Left ventricle myocardium superior (tissue), 1 donor: ENCODE measurements around the gene CACNG1. TPM values are rescaled to one million over a fixed set of nuclear protein-coding genes. Genes with fewer than 3 reads are reported as not detected.
"Not testable (repeated sequence)": the region's sequence is repeated elsewhere in the genome, so short reads cannot be mapped to it uniquely, and the experiment has no call there.

ENCODE experiments used
- ATAC-seq: fragments of 200-7000 bp; cut with Tn5 transposase; one replicate; pipeline ENCODE4 v1.9.1; 2020; ENCODE audit warnings: mild to moderate bottlenecking, moderate library complexity
- DNase-seq: peaks from one replicate; pipeline ENCODE4 v3.0.0-alpha.2; 2020
- intact Hi-C: fragments of 100-400 bp; cut with micrococcal nuclease; formaldehyde crosslinking; loops from one replicate; pipeline ENCODE4 v1.11.0; 2022
- total RNA-seq: library from RNA; stranded (reverse); fragmentation: NEBNext Ultra II Directional; extraction: Animal tissue kit (Norgen Biotek cat#: 25700); gene quantifications from one replicate; pipeline ENCODE4 v1.2.1, GENCODE V29; 2021
- donor health status: DM: no; HTN: yes; CAD: no; lungs with severe emphysema.

CACNG1 gene
- total RNA-seq, 1 donor from 2014 or later = not detected

DNA sequence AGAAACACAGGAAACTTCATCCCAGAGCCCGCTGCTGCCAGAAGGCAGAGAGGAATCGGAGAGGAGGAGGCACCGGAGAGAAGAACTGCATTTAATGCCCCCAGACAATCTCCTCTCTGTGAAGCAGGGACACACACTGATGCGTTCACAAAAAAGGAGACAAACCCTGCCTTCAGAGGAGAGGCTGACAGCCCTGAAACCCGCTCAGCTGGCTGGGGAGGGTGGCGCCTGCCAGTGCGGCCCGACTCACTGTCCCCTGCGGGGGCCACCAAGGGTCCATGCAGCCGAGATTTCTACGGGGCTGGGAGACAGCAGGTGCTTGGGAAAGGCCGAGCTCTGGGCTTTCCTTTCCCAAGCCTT is 21.9 kb upstream of the CACNG1 start:
- ATAC-seq (no peak), DNase-seq (no peak)
- intact Hi-C loops = no loop called here

DNA sequence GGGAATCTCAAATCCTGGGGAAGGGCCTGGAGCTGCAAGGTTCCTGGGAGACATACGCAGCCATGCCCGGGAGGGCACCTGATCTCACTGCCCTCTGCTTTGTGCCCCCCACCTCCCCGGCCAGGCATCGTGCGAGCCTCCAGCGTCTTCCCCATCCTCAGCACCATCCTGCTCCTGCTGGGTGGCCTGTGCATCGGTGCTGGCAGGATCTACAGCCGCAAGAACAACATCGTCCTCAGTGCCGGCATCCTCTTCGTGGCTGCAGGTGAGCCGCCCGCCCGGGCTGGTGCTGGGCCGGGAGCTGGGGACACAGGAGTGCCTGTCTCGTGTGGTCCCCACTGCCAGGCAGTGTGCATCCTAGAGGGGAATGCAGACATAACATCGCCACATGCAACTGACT is 19.6 kb upstream of the CACNG1 start:
- no peak for ATAC-seq

DNA sequence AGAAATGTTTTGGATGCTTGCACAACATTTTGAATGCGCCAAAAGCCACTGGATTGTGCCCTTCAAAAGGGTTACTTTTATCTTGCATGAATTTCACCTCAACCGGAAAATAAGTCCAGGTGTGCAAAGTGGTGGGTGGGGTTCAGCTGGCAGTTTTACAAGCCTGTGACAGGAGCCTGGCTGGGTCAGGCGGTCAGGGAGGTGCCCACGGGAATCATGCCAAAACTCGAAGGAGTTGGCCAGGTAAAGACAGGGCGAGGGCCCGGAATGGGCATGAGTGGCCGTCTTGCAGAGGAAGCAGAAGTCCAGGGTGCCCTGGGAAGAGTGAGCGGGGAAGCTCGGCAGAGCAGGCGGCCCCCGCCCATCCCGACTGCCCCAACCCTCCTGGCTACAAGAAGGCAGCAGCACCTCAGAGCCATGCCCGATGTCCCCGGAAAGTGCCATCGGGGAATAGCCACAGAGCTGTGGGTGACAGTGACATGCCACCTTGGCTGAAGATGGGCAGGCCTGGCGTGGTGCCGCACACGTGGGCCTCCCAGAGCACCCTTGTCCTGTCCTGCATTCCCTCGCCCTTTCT is 19.1 kb upstream of the CACNG1 start:
- ATAC-seq = no peak
- intact Hi-C loops = no loop called here
- no peak for DNase-seq

More for the DNA sequence above, 19.6 kb upstream of the CACNG1 start:
- intact Hi-C loops = no loop called here
- no peak for DNase-seq

DNA sequence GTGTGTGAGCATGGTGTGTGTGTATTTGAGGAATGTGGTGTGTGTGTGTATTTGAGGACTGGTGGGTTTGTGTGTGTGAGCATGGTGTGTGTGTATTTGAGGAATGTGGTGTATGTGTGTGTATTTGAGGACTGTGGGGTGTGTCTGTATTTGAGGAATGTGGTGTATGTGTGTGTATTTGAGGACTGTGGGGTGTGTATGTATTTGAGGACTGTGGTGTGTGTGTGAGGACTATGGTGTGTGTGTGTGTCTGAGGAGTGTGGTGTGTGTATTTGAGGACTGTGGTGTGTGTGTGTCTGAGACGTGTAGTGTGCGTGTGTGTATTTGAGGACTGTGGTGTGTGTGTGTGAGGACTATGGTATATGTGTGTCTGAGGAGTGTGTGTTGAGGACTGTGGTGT is 18.0 kb upstream of the CACNG1 start:
- DNase-seq (no peak), ATAC-seq (no peak)
- intact Hi-C loops = no loop called here

DNA sequence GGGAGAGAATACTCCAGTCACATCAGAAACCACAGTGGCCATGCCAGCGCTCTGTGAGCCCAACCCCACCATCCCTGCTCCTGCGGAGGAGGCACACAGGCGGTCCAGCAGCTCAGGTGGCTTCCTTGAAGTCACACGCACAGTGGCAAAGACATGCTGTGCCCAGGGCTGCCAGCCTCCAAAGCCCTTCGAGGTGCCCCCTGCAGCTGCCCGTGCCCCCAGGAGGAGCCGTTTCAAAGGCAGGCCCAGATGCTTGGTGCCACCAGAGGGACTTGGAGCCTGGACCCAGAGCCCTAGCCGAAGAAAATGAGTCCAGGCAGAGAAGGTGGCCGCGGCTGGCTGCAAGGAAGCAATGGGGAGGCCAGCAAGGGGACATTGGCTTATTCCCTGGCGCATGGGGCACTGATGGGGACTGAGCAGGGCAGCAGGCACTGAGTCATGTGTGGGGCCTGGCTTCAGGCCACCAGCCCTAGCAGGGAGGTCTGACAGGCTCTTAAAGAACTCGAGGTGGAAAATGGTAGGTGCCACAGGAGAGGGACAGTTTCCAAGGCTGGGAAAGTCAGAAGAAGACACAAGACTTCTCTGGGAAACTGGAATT is 17.2 kb upstream of the CACNG1 start:
- intact Hi-C loops = no loop called here
- ATAC-seq (peak; percentile 94), DNase-seq (peak; percentile 64)

DNA sequence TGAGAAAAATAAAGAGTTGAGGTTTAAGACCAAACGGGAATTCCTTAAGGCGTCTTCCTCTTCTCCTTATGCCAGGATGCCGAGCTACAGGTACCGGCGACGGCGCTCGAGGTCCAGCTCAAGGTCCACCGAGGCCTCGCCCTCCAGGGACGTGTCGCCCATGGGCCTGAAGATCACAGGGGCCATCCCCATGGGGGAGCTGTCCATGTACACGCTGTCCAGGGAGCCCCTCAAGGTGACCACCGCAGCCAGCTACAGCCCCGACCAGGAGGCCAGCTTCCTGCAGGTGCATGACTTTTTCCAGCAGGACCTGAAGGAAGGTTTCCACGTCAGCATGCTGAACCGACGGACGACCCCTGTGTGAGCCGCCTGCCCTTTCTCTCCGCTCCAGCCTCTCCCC is 13.7 kb upstream of the CACNG1 start:
- ATAC-seq = no peak
- no peak for DNase-seq
- intact Hi-C loops = no loop called here

DNA sequence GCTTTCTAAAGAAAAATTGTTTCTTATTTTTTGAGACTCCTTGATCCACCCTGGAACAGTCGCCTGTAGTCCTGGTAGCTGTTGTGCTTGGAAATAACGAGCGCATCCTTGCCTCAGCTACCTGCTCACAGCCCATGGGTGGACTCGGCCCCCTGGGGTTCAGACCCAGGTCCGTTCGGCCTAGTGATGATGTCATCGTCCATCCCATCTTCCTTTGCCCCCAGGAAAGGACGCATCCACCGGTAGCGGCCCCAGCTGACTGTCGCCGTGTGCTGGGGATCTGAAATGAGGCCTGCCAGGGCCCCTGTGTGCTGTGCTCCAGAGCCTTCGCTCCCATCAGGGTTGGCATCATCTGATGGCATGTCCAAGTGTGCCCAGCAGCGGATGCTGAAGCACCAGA is 12.0 kb upstream of the CACNG1 start:
- DNase-seq (no peak), ATAC-seq (no peak)
- intact Hi-C loops = no loop called here

DNA sequence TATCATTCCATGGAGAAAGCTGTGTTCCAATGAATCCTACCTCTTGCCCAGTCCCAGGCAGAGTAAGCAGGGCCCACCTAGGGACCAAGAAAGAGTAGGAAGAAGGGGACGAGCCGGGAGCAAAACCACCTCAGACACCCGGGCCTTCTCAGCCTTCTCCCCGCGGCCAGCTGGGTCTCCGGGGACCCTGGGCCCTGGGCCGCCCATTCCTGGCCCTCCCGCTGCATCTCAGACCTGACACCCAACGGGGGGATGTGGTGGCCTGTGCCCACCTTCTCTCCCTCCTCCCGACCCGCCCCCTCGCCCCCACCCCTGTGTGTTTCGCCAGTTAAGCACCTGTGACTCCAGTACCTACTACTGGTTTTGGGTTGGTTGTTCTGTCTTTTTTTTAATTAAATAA is 11.4 kb upstream of the CACNG1 start:
- intact Hi-C loops = no loop called here
- ATAC-seq (no peak), DNase-seq (no peak)

DNA sequence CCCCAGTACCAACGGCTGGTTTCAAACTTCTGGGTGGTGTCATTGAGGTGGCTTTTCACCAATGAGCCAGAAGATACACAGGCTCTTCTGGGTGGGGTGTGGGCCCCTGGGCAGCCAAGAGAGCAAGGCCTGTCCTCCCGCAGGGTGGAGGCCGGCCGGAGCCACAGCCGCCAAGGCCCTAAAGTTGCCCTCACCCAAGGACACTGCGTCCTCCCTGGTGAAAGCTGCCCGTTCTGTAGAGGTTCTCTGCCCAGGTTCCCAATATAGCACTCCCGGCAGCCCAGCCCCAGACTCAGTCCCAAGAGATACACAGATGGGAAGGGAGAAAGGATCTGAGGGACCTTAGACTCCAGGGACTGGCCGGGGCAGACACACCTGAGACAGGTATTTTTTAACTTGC is 10.7 kb upstream of the CACNG1 start:
- intact Hi-C loops = no loop called here
- peak; percentile 37 for ATAC-seq
- no peak for DNase-seq

DNA sequence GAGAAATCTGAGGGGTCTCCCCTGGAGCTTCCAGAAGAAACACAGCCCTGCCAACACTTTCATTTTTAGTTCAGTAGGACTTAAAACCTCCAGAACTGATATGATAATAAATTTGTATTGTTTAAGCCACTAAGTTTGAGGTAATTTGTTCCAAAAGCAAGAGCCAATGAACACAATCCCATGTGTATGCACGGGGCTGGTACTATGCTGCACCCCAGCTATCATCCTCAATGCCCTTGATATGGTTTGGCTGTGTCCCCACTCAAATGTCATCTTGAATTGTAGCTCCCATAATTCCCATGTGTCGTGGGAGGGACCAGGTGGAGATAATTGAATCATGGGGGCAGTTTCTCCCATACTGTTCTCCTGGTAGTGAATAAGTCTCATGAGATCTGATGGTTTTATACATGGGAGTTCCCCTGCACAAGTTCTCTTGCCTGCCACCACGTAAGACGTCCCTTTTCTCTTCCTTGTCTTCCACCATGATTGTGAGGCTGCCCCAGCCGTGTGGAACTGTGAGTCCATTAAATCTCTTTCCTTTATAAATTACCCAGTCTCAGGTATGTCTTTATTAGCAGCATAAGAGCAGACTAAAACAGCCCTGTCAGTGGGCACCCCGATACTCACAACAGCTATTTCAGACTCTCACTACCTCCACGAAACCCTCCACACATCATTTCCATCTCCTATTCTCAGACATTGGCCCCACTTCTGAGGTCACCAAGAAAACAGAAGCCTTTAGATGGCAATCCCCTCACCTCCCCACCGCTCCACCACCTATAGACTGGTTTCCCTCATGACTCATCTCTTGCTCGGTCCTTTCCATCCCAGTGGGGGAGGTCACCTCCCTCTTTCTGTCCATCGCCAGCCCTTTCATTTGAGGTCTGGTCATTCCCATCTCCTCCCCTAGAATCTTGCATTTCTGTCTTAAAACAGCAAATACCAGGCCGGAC is 8.9 kb upstream of the CACNG1 start:
- intact Hi-C loops = no loop called here
- ATAC-seq = no peak
- no peak for DNase-seq

DNA sequence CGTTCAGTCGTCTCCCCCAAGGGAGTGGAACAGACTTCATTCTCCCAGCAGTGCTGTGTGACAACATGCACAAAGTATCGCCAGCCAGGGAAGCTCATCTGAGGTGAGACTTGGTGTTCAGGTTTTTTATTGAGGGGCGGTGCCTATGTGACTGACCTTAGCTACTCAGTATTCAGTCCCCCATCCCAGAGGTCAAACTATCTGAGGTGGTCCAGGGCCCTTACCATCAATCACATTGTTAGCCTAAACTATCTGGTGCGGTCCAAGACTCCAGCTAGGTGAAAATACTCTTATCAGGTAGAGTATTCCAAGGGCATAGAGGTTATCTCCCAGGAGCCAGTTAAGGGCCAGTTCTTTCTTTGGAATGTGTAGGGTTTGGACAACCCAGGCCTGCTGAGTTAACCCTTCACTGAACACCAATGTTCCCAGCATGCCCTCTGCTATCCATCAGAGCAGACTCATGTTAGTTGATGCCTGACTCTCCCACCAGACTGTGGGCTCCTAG is 5.4 kb upstream of the CACNG1 start:
- no peak for ATAC-seq
- intact Hi-C loops = no loop called here
- DNase-seq = no peak

DNA sequence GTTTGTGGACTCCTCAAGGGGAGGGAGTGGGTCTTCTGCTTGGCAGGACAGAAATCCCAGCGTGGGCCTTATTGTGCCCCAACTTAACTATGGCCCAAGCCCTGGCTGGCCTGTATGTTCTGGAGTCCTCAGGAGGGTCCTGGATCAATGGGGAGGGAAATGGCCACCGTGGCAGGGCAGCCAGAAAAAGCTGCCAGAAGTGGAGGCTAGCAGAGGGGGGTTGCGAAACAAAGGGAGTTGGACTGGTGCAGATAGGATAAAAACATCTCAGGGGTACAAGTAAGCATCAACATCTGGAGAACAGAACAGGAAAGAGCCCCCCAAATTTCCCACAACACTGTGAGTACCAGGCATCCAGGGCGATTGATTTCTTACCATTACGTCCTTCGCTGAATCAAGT is 3.7 kb upstream of the CACNG1 start:
- no peak for ATAC-seq
- no peak for DNase-seq
- intact Hi-C loops = no loop called here

DNA sequence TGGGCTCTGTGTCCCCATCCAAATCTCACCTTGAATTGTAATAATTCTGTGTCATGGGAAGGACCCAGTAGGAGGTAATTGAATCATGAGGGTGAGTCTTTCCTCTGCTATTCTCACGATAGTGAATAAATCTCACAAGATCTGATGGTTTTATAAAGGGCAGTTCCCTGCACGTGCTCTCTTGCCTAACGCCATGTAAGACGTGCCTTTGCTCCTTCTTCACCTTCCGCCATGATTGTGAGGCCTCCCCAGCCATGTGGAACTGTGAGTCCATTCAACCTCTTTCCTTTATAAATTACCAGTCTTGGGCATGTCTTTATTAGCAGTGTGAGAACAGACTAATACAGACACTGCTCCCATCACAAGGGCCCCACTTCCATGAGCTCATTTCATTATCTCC is 3.2 kb upstream of the CACNG1 start:
- ATAC-seq, DNase-seq, intact Hi-C loops: not testable (repeated sequence)

DNA sequence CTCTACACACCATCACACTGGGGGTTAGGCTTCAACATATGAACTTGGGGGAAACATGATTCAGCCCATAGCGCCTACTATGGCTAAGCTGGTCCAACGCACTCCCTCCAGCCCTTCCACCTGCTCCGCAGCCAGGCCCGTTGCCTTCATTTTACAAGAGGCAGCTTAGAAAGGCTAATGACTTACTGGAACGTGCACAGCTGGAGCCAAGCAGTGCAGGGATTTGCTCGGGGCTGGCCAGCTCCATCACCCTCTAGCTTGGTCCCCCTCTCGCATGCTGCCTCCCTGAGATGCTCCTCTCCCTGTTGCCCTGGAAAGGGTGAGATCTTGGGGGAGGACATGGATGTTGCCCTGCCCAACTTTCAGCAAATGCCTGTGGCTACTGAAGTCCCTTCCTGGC is 2.8 kb upstream of the CACNG1 start:
- intact Hi-C loops = no loop called here
- DNase-seq (no peak), ATAC-seq (no peak)

DNA sequence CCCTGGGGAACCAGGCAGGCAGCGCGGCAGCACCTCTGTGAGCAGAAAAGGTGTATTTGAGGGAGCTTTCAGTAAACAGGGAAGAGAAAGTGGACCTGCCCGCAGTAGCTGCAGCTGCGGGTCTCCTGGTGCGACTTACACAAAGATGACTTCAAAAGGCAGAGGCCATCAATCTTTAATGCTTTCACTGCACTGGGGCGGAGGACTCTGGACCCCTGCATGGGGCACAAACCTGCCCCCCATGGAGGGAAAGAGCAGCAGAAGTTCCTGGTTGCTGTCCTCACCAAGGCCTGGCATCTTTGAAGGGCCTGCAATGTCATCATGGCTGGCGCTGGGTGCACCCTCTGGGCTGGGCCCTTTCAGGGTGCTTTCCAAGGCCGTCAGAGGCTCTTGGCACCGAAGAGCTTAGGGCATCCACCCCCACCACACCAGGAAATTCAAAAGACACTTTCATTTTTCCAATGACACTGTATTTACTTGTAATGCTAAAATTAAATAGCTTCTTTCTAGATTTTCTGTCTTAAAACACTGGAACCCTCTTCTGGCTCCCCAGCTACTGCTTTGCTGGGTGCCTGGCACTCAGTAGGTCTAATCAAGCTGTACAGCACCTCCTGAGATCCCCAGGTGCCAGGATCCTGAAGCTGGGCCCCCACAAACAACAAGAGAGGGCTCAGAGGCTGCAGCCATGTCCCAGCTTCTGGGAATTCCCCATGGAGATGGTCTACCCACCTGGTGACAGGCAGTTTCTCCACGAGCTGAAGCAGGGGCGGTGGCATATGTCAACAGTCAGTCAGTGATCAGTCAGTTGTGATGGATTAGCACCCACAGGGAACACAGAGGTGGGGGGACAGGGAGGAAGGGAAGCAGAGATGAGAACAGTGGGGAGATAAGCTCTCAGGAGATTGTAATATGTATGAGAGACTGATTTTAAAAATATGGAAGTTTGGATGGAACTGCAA is 2.1 kb upstream of the CACNG1 start:
- DNase-seq = no peak
- ATAC-seq = no peak
- intact Hi-C loops = no loop called here

DNA sequence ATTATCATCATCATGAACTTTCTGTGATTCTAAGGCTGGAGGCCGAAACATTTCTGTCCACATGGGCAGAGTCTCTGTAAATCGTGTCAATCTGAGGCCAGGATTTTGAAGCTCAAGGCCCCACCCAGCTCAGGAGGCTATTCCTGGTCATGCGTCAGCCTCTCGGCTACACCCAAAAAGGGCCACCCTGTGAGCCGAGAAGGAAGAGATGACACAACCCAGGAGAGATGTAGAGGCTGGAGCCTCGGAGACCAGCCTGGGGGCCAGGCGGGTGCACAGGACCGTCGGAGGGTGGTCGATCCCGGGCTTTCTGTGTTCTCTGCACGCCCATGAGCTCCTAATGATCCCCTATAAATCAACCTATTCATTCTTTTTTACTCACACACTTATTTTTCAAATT is 1.1 kb upstream of the CACNG1 start:
- intact Hi-C loops = no loop called here
- no peak for DNase-seq
- ATAC-seq = no peak

DNA sequence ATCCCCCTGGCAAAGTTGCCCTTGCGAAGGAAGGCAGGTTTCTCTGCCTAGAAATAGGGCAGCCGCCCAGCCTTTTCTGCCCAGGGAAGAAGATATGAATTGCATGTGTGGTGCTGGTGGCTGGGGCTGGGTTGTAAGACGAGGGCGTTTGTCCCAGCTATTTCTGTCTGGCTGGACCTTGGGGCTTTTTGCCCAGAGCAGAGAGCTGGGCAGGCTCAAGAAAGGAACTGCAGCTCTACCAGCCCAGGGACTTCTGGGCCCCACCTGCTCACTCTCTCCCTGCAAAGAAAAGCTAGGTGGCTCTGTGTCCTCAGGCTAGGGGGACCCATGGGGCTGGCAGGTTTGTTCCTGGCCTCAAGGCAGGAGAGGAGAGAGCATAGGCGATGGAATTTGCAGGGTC is 586 bp downstream of the CACNG1 start:
- ATAC-seq (peak; percentile 89), DNase-seq (no peak)

DNA sequence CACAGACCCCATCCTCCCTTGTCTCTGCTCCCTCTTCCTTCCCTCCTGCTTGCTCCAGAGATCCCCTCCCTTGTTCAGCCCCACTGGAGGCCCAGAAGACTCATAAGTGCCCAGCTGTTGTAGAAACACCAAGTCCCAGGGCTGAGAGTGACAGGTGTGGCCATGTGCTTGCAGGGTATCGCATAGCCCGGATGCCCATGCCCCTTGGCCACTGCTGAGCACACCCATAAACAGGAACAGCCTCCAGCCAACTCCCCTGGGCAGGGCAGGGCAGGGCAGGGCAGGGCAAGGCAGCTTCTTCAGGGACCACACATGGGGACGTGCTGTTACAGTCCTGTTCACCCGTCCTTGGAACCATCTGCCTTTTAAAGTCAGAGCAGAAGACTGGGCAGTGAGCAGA is 2.0 kb downstream of the CACNG1 start:
- no peak for DNase-seq
- intact Hi-C loops = no loop called here
- no peak for ATAC-seq

More for the DNA sequence above, 586 bp downstream of the CACNG1 start:
- intact Hi-C loops = no loop called here

DNA sequence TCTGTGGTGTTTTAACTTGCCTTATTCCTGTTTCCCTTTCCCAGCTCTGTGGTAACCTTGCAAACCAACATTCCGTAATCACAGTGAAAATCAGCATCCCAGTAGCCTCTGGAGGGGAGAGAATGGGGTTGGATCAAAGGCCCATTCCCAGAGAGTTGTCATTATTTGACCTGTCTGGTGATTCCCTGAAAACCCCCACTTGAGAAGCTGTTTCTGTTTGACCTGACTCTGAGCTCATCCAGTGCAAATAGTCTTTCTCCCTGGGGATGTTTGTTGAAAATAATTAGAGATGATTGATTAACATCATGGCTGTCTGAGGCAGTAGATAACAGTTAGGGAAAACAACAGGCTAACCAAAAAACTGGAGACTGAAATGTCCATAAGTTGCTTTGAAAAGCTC is 3.0 kb downstream of the CACNG1 start:
- ATAC-seq = no peak
- intact Hi-C loops = no loop called here
- no peak for DNase-seq
